H9 (cell line): Measurements from ENCODE around the gene SYNC. TPM values are rescaled to one million over a fixed set of nuclear protein-coding genes. Genes with fewer than 3 reads are reported as not detected.
A peak's percentile ranks its signal among the peaks of the same experiment; 100 is the strongest.

ENCODE experiments used
- DNase-seq: peaks from one replicate; pipeline ENCODE4 v3.0.0-alpha.2; 2017
- H2AFZ ChIP-seq: one replicate; pipeline ENCODE4 v1.6.1; 2013; ENCODE audit warnings: mild to moderate bottlenecking, low read length, control low read depth, moderate library complexity
- H2AK5ac ChIP-seq: 2 replicates; pipeline ENCODE4 v1.6.1; 2013; ENCODE audit warnings: low read length, control low read depth, mixed read lengths; ENCODE audit not compliant: insufficient read length
- H2BK120ac ChIP-seq: one replicate; pipeline ENCODE4 v1.6.1; 2013; ENCODE audit warnings: low read depth, mild to moderate bottlenecking, low read length, control low read depth, inconsistent platforms; ENCODE audit not compliant: poor library complexity, severe bottlenecking
- H2BK12ac ChIP-seq: 2 replicates; pipeline ENCODE4 v1.6.1; 2013; ENCODE audit warnings: low read length, control low read depth, mixed read lengths, low read depth; ENCODE audit not compliant: insufficient read length
- H2BK15ac ChIP-seq: 2 replicates; pipeline ENCODE4 v1.6.1; 2013; ENCODE audit warnings: low read depth, low read length, control low read depth
- H2BK20ac ChIP-seq: one replicate; pipeline ENCODE4 v1.6.1; 2013; ENCODE audit warnings: low read depth, mild to moderate bottlenecking, low read length, control low read depth, inconsistent platforms; ENCODE audit not compliant: poor library complexity, severe bottlenecking
- H2BK5ac ChIP-seq: 2 replicates; pipeline ENCODE4 v1.6.1; 2013; ENCODE audit warnings: low read length, control low read depth, mixed read lengths; ENCODE audit not compliant: insufficient read length
- H3K14ac ChIP-seq: 2 replicates; pipeline ENCODE4 v1.6.1; 2013; ENCODE audit warnings: low read length, control low read depth; ENCODE audit not compliant: insufficient read depth
- H3K18ac ChIP-seq: 2 replicates; pipeline ENCODE4 v1.6.1; 2013; ENCODE audit warnings: low read depth, mild to moderate bottlenecking, mixed read lengths, low read length, control low read depth; ENCODE audit not compliant: insufficient read length
- H3K23ac ChIP-seq: 2 replicates; pipeline ENCODE4 v1.6.1; 2013; ENCODE audit warnings: low read length, control low read depth, mixed read lengths, low read depth; ENCODE audit not compliant: insufficient read length
- H3K23me2 ChIP-seq: 2 replicates; pipeline ENCODE4 v1.6.1; 2013; ENCODE audit warnings: low read depth, mild to moderate bottlenecking, mixed read lengths, low read length, control low read depth; ENCODE audit not compliant: insufficient read length, poor library complexity, severe bottlenecking
- H3K27ac ChIP-seq: 2 replicates; pipeline ENCODE4 v1.5.1; 2013; ENCODE audit warnings: low read length, control low read depth, mixed read lengths, low read depth; ENCODE audit not compliant: insufficient read length
- H3K27me3 ChIP-seq: 2 replicates; pipeline ENCODE4 v1.6.1; 2013; ENCODE audit warnings: low read length, control low read depth, inconsistent platforms; ENCODE audit not compliant: insufficient read depth
- H3K4ac ChIP-seq: 2 replicates; pipeline ENCODE4 v1.6.1; 2013; ENCODE audit warnings: low read depth, mild to moderate bottlenecking, control low read depth, inconsistent platforms, low read length, moderate library complexity
- H3K4me1 ChIP-seq: 2 replicates; pipeline ENCODE4 v1.6.1; 2013; ENCODE audit warnings: low read length, control low read depth, inconsistent platforms; ENCODE audit not compliant: insufficient read depth
- H3K4me2 ChIP-seq: 2 replicates; pipeline ENCODE4 v1.6.1; 2013; ENCODE audit warnings: low read length, control low read depth, mixed read lengths; ENCODE audit not compliant: insufficient read length, insufficient read depth
- H3K56ac ChIP-seq: 2 replicates; pipeline ENCODE4 v1.6.1; 2013; ENCODE audit warnings: low read depth, mild to moderate bottlenecking, mixed read lengths, low read length, control low read depth; ENCODE audit not compliant: insufficient read length
- H3K79me1 ChIP-seq: 2 replicates; pipeline ENCODE4 v1.6.1; 2013; ENCODE audit warnings: low read depth, mild to moderate bottlenecking, moderate library complexity, low read length, control low read depth, inconsistent platforms; ENCODE audit not compliant: insufficient read depth, poor library complexity, severe bottlenecking
- H3K79me2 ChIP-seq: 2 replicates; pipeline ENCODE4 v1.6.1; 2013; ENCODE audit warnings: low read length, control low read depth, inconsistent platforms; ENCODE audit not compliant: insufficient read depth
- H3K9ac ChIP-seq: 2 replicates; pipeline ENCODE4 v1.6.1; 2013; ENCODE audit warnings: low read length, control low read depth, mixed read lengths; ENCODE audit not compliant: insufficient read length; ENCODE audit errors: extremely low read depth
- H3K9me3 ChIP-seq: one replicate; pipeline ENCODE4 v1.6.1; 2013; ENCODE audit warnings: low read depth, low read length, inconsistent platforms; ENCODE audit not compliant: control insufficient read depth
- H3T11ph ChIP-seq: one replicate; pipeline ENCODE4 v1.6.1; 2013; ENCODE audit warnings: mild to moderate bottlenecking, low read length, control low read depth, inconsistent platforms
- H4K20me1 ChIP-seq: one replicate; pipeline ENCODE4 v1.6.1; 2013; ENCODE audit not compliant: control insufficient read depth, insufficient read length, insufficient read depth
- H4K5ac ChIP-seq: 2 replicates; pipeline ENCODE4 v1.6.1; 2013; ENCODE audit warnings: low read depth, mild to moderate bottlenecking, mixed read lengths, low read length, control low read depth; ENCODE audit not compliant: insufficient read length
- H4K8ac ChIP-seq: replicated peaks from 2 replicates; pipeline ENCODE4 v1.6.1; 2013; ENCODE audit warnings: low read length, control low read depth, mixed read lengths, low read depth; ENCODE audit not compliant: insufficient read length
- H4K91ac ChIP-seq: 2 replicates; pipeline ENCODE4 v1.6.1; 2013; ENCODE audit warnings: low read depth, mild to moderate bottlenecking, moderate library complexity, mixed read lengths, low read length, control low read depth; ENCODE audit not compliant: insufficient read length
- H3K27ac Mint-ChIP-seq, 3 experiments: 2 replicates in 2 of 3; 3 replicates in 1 of 3; pipeline ENCODE4 v1.8.0; 2020 to 2021; ENCODE audit warnings: mixed read lengths in 3 of 3, mild to moderate bottlenecking in 1 of 3, moderate library complexity in 1 of 3
- H3K27me3 Mint-ChIP-seq: 2 replicates; pipeline ENCODE4 v1.8.0; 2021; ENCODE audit warnings: low read depth, mild to moderate bottlenecking, moderate library complexity, mixed read lengths
- H3K36me3 Mint-ChIP-seq, 3 experiments: 2 replicates in 2 of 3; 3 replicates in 1 of 3; pipeline ENCODE4 v1.8.0; 2020 to 2021; ENCODE audit warnings: low read depth in 3 of 3, mixed read lengths in 3 of 3; ENCODE audit not compliant: insufficient read depth in 1 of 3
- H3K4me1 Mint-ChIP-seq, 2 experiments: 2 replicates each; pipeline ENCODE4 v1.8.0; 2020; ENCODE audit warnings: mixed read lengths in 2 of 2
- H3K4me3 Mint-ChIP-seq, 2 experiments: 2 replicates in 1 of 2; 3 replicates in 1 of 2; pipeline ENCODE4 v1.8.0; 2020 to 2021; ENCODE audit warnings: mild to moderate bottlenecking in 2 of 2, mixed read lengths in 2 of 2, moderate library complexity in 1 of 2
- H3K9me3 Mint-ChIP-seq, 2 experiments: 2 replicates in 1 of 2; 3 replicates in 1 of 2; pipeline ENCODE4 v1.8.0; 2020; ENCODE audit warnings: mild to moderate bottlenecking in 2 of 2, mixed read lengths in 2 of 2, moderate library complexity in 1 of 2
- CTCF ChIP-seq: fragments of 200-600 bp; sonication (generic); conservative IDR thresholded peaks from 3 replicates; pipeline ENCODE4 v1.8.0; 2021; ENCODE audit warnings: antibody characterized with exemption, mild to moderate bottlenecking
- WGBS: extraction: QIAGEN DNeasy Blood & Tissue Kit; methylation state at CpG from one replicate; pipeline ENCODE4 v1.1.7; 2013; ENCODE audit warnings: missing lambda C conversion rate, low lambda C conversion rate, mixed read lengths; ENCODE audit not compliant: insufficient read length; ENCODE audit errors: extremely low coverage; 5-methylcytosine and 5-hydroxymethylcytosine counted together
- total RNA-seq: library from RNA; stranded (reverse); gene quantifications from 2 replicates; pipeline ENCODE4 v1.2.1, GENCODE V29; 2021

Gene SYNC
- total RNA-seq, 1 experiment from 2014 or later: 0.15 TPM

- no peak overlapping the region for H3K23ac ChIP-seq
- H3K4me3 Mint-ChIP-seq: peak overlapping the region; percentile 95 to 96
- no peak overlapping the region for H2AFZ ChIP-seq
- peak overlapping the region; percentile 63 for H3K27ac ChIP-seq
- H3K14ac ChIP-seq: peak overlapping the region; percentile 100
- peak overlapping the region; percentile 46 for H4K8ac ChIP-seq
- WGBS: no CpG with 5 or more reads among the region's 43 CpGs
- peaks cover 32% of the 10 kb centered on the region; the same call in 1 of the 2 replicates for H3K79me2 ChIP-seq
- peak overlapping the region; percentile 99 for H3K4ac ChIP-seq
- no peaks in the 10 kb centered on the region for H3K9me3 ChIP-seq
- H4K5ac ChIP-seq: peak overlapping the region; percentile 93
- H2BK12ac ChIP-seq: peak overlapping the region; percentile 80
- no peaks in the 10 kb centered on the region for H3K4me1 ChIP-seq
- peak overlapping the region; percentile 83 for H2BK5ac ChIP-seq
- H2BK20ac ChIP-seq: peak overlapping the region; percentile 50
- no peaks in the 10 kb centered on the region for H3K27me3 Mint-ChIP-seq
- H3K27me3 ChIP-seq: no peaks in the 10 kb centered on the region
- peak overlapping the region; percentile 66 for H3K4me2 ChIP-seq
- H3K56ac ChIP-seq: peak overlapping the region; percentile 76
- no peak for DNase-seq
- peak overlapping the region; percentile 99 for H3K9ac ChIP-seq
- H3K36me3 Mint-ChIP-seq: peaks cover 50 to 63% (median 59%) of the 10 kb centered on the region in 3 experiments
- peak overlapping the region; percentile 76 to 93 (median 93) for H3K27ac Mint-ChIP-seq
- peaks cover 7% of the 10 kb centered on the region for H3K23me2 ChIP-seq
- H3T11ph ChIP-seq: peak overlapping the region; percentile 88
- peak overlapping the region; percentile 94 for H2BK120ac ChIP-seq
- 0 out of 2 replicates have a peak overlapping the region, but pooled peaks have one; percentile 14 for H2BK15ac ChIP-seq
- H3K4me1 Mint-ChIP-seq: peaks cover 20 to 37% of the 10 kb centered on the region in 2 experiments
- peak overlapping the region; percentile 99 for H3K18ac ChIP-seq
- H3K79me1 ChIP-seq: no peaks in the 10 kb centered on the region
- TF ChIP-seq CTCF: no peak
- H4K20me1 ChIP-seq: no peaks in the 10 kb centered on the region
- H3K9me3 Mint-ChIP-seq: peaks cover 0 to 5% of the 10 kb centered on the region in 2 experiments; a peak in 4 of 5 replicates
- peak overlapping the region; percentile 99 for H4K91ac ChIP-seq
- no peak overlapping the region for H2AK5ac ChIP-seq
These were observed 51.0 kb downstream of the SYNC start for GRCh38 chr1:32651461-32652073.
